ENCODE measurements around the gene MIPEP. TPM values are rescaled to one million over a fixed set of nuclear protein-coding genes. Genes with fewer than 3 reads are reported as not detected.
A peak's percentile ranks its signal among the peaks of the same experiment; 100 is the strongest.

Gene MIPEP
- total RNA-seq, 3 donors from 2014 or later: 17.3 to 27.0 (median 24.6) TPM

GRCh38 chr13:23867027-23867491 is 22.1 kb downstream of the MIPEP start:
- no peak for DNase-seq
- no peaks in the 10 kb centered on the region for H3K9me3 ChIP-seq
- H3K4me3 ChIP-seq: no peak overlapping the region
- peak; percentile 25 for ATAC-seq
- H3K4me1 ChIP-seq (ENCODE audit: low read depth): no peaks in the 10 kb centered on the region
- no peaks in the 10 kb centered on the region for H3K36me3 ChIP-seq (ENCODE audit: low read depth)
- TF ChIP-seq CTCF (IDR thresholded peaks at IDR 0.05): no peak
- intact Hi-C loops (cut with DNase I, micrococcal nuclease): no loop called here

- Histone ChIP-seq H3K36me3 (ENCODE audit: low read depth) (no peaks in the 10 kb centered on the region), H3K4me3 (no peak overlapping the region), H3K9me3 (no peaks in the 10 kb centered on the region), H3K4me1 (ENCODE audit: low read depth) (no peaks in the 10 kb centered on the region)
- no peak for DNase-seq
- intact Hi-C loops (cut with DNase I, micrococcal nuclease): no loop called here
- peak; percentile 54 for ATAC-seq
- TF ChIP-seq CTCF (IDR thresholded peaks at IDR 0.05): no peak
Measured at GRCh38 chr13:23866420-23867026, 22.7 kb downstream of the MIPEP start.

GRCh38 chr13:23865906-23866305 is 23.3 kb downstream of the MIPEP start:
- DNase-seq (no peak), ATAC-seq (no peak)
- H3K4me1 ChIP-seq (ENCODE audit: low read depth): no peaks in the 10 kb centered on the region
- H3K4me3 ChIP-seq: no peak overlapping the region
- no peaks in the 10 kb centered on the region for H3K9me3 ChIP-seq
- no peak for TF ChIP-seq CTCF (IDR thresholded peaks at IDR 0.05)
- no peaks in the 10 kb centered on the region for H3K36me3 ChIP-seq (ENCODE audit: low read depth)
- intact Hi-C loops (cut with DNase I, micrococcal nuclease): no loop called here

- H3K4me1 ChIP-seq (ENCODE audit: low read depth): no peaks in the 10 kb centered on the region
- H3K9me3 ChIP-seq: no peaks in the 10 kb centered on the region
- no peak for DNase-seq
- no peaks in the 10 kb centered on the region for H3K36me3 ChIP-seq (ENCODE audit: low read depth)
- no peak for TF ChIP-seq CTCF (IDR thresholded peaks at IDR 0.05)
- H3K4me3 ChIP-seq: no peak overlapping the region
- intact Hi-C loops (cut with DNase I, micrococcal nuclease): no loop called here
- no peak for ATAC-seq
Measured at GRCh38 chr13:23865026-23865425, 24.2 kb downstream of the MIPEP start.

GRCh38 chr13:23861310-23861709 is 27.9 kb downstream of the MIPEP start:
- intact Hi-C loops (cut with DNase I, micrococcal nuclease): no loop called here
- ATAC-seq (no peak), DNase-seq (no peak)
- Histone ChIP-seq H3K9me3 (no peaks in the 10 kb centered on the region), H3K36me3 (ENCODE audit: low read depth) (no peaks in the 10 kb centered on the region), H3K4me1 (ENCODE audit: low read depth) (no peaks in the 10 kb centered on the region), H3K4me3 (no peak overlapping the region)
- TF ChIP-seq CTCF (IDR thresholded peaks at IDR 0.05): no peak

GRCh38 chr13:23859904-23860303 is 29.3 kb downstream of the MIPEP start:
- TF ChIP-seq CTCF (IDR thresholded peaks at IDR 0.05): no peak
- H3K4me1 ChIP-seq (ENCODE audit: low read depth): no peaks in the 10 kb centered on the region
- no peaks in the 10 kb centered on the region for H3K9me3 ChIP-seq
- no peaks in the 10 kb centered on the region for H3K36me3 ChIP-seq (ENCODE audit: low read depth)
- intact Hi-C loops (cut with DNase I, micrococcal nuclease): no loop called here
- H3K4me3 ChIP-seq: no peak overlapping the region
- DNase-seq (no peak), ATAC-seq (no peak)
